KOPT-K1 (cell line): ENCODE results near the gene SPEF1.

Experiments used
- H3K27ac ChIP-seq: fragments of 200-600 bp; sonication (generic); 2 replicates; pipeline ENCODE4 v1.5.1; 2016; ENCODE audit warnings: antibody characterized with exemption, mild to moderate bottlenecking, low read depth, low read length; ENCODE audit not compliant: poor library complexity, severe bottlenecking
- H3K36me3 ChIP-seq: fragments of 200-600 bp; sonication (generic); 2 replicates; pipeline ENCODE4 v1.5.1; 2017; ENCODE audit warnings: antibody characterized with exemption, mild to moderate bottlenecking, low read length, moderate library complexity; ENCODE audit not compliant: insufficient read depth
- H3K9me3 ChIP-seq: fragments of 200-600 bp; sonication (generic); 2 replicates; pipeline ENCODE4 v1.5.1; 2017; ENCODE audit warnings: antibody characterized with exemption, low read length, mild to moderate bottlenecking; ENCODE audit not compliant: insufficient read depth, poor library complexity, severe bottlenecking

SPEF1 gene

GRCh38 chr20:3786126-3786484, 4.9 kb upstream of the SPEF1 start:
- Histone ChIP-seq H3K36me3 (peaks cover 17% of the 10 kb centered on the region), H3K9me3 (no peaks in the 10 kb centered on the region), H3K27ac (peak overlapping the region; percentile 63)

- peak overlapping the region; percentile 63 for H3K27ac ChIP-seq
- peaks cover 17% of the 10 kb centered on the region for H3K36me3 ChIP-seq
- no peaks in the 10 kb centered on the region for H3K9me3 ChIP-seq
Measured at GRCh38 chr20:3785240-3786125, 4.2 kb upstream of the SPEF1 start.

GRCh38 chr20:3784863-3785239, 3.6 kb upstream of the SPEF1 start:
- peaks cover 17% of the 10 kb centered on the region for H3K36me3 ChIP-seq
- H3K9me3 ChIP-seq, result no peaks in the 10 kb centered on the region
- H3K27ac ChIP-seq, result no peak overlapping the region

GRCh38 chr20:3784216-3784853, 3.1 kb upstream of the SPEF1 start:
- H3K36me3 ChIP-seq, result peaks cover 17% of the 10 kb centered on the region
- no peaks in the 10 kb centered on the region for H3K9me3 ChIP-seq
- H3K27ac ChIP-seq, result no peak overlapping the region

- Histone ChIP-seq H3K9me3 (no peaks in the 10 kb centered on the region), H3K27ac (no peak overlapping the region), H3K36me3 (peaks cover 17% of the 10 kb centered on the region)
Measured at GRCh38 chr20:3783511-3784195, 2.4 kb upstream of the SPEF1 start.

GRCh38 chr20:3783068-3783489, 1.8 kb upstream of the SPEF1 start:
- Histone ChIP-seq H3K36me3 (peaks cover 17% of the 10 kb centered on the region), H3K9me3 (no peaks in the 10 kb centered on the region)

GRCh38 chr20:3782597-3782996, 1.3 kb upstream of the SPEF1 start:
- Histone ChIP-seq H3K36me3 (peaks cover 17% of the 10 kb centered on the region), H3K27ac (no peak overlapping the region), H3K9me3 (no peaks in the 10 kb centered on the region)

More at GRCh38 chr20:3783068-3783489, 1.8 kb upstream of the SPEF1 start:
- H3K27ac ChIP-seq, result no peak overlapping the region

- no peaks in the 10 kb centered on the region for H3K9me3 ChIP-seq
- H3K36me3 ChIP-seq, result 0 out of 2 replicates have a peak, but pooled peaks cover 3% of the 10 kb centered on the region
- H3K27ac ChIP-seq, result no peak overlapping the region
Measured at GRCh38 chr20:3778976-3779375, 2.3 kb downstream of the SPEF1 start.

GRCh38 chr20:3777716-3778629, 3.3 kb downstream of the SPEF1 start:
- H3K27ac ChIP-seq, result no peak overlapping the region
- H3K36me3 ChIP-seq, result no peaks in the 10 kb centered on the region
- no peaks in the 10 kb centered on the region for H3K9me3 ChIP-seq

- no peaks in the 10 kb centered on the region for H3K9me3 ChIP-seq
- H3K36me3 ChIP-seq, result no peaks in the 10 kb centered on the region
- no peak overlapping the region for H3K27ac ChIP-seq
Measured at GRCh38 chr20:3777381-3777715, 3.9 kb downstream of the SPEF1 start.

- Histone ChIP-seq H3K9me3 (no peaks in the 10 kb centered on the region), H3K36me3 (no peaks in the 10 kb centered on the region), H3K27ac (no peak overlapping the region)
Measured at GRCh38 chr20:3775457-3776108, 5.7 kb downstream of the SPEF1 start.

GRCh38 chr20:3771552-3772058, 9.6 kb downstream of the SPEF1 start:
- Histone ChIP-seq H3K9me3 (no peaks in the 10 kb centered on the region), H3K27ac (no peak overlapping the region), H3K36me3 (no peaks in the 10 kb centered on the region)

- H3K27ac ChIP-seq, result peak overlapping the region; percentile 82
- peaks cover 7% of the 10 kb centered on the region; the same call in 1 of the 2 replicates for H3K36me3 ChIP-seq
- H3K9me3 ChIP-seq, result no peaks in the 10 kb centered on the region
Measured at GRCh38 chr20:3768342-3769130, 12.7 kb downstream of the SPEF1 start.
